ENCODE measurements around the gene CDKN2AIP. TPM values are rescaled to one million over a fixed set of nuclear protein-coding genes. Genes with fewer than 3 reads are reported as not detected.

CDKN2AIP gene
- total RNA-seq, 4 donors from 2014 or later = 16.9 to 30.3 (median 22.8) TPM

GRCh38 chr4:183411291-183411861, 33.1 kb upstream of the CDKN2AIP start:
- Histone ChIP-seq H3K27me3 (no peaks in the 10 kb centered on the region), H3K9me3 (no peaks in the 10 kb centered on the region), H3K27ac (no peak overlapping the region), H3K36me3 (no peaks in the 10 kb centered on the region), H3K4me3 (replicated peaks in 1 of 3) (no peak overlapping the region), H3K4me1 (no peaks in the 10 kb centered on the region)
- DNase-seq = no peak
- TF ChIP-seq CTCF (IDR thresholded peaks at IDR 0.05) = no peak
- TF ChIP-seq POLR2A (IDR thresholded peaks at IDR 0.05) = no peak
- WGBS, 2 donors = 87 to 92% methylated on average over 11 of the region's 11 CpGs
- intact Hi-C loops (cut with DNase I) = no loop called here

GRCh38 chr4:183412821-183413220, 31.6 kb upstream of the CDKN2AIP start:
- H3K27ac ChIP-seq = no peak overlapping the region
- intact Hi-C loops (cut with DNase I) = no loop called here
- no peaks in the 10 kb centered on the region for H3K4me1 ChIP-seq
- H3K4me3 ChIP-seq (replicated peaks in 1 of 3) = no peak overlapping the region
- WGBS, 2 donors = 79 to 85% methylated on average over 11 of the region's 11 CpGs
- H3K27me3 ChIP-seq = no peaks in the 10 kb centered on the region
- no peak for TF ChIP-seq POLR2A (IDR thresholded peaks at IDR 0.05)
- TF ChIP-seq CTCF (IDR thresholded peaks at IDR 0.05) = no peak
- no peak for DNase-seq
- no peaks in the 10 kb centered on the region for H3K9me3 ChIP-seq
- H3K36me3 ChIP-seq = no peaks in the 10 kb centered on the region

- no peak overlapping the region for H3K27ac ChIP-seq
- H3K27me3 ChIP-seq = no peaks in the 10 kb centered on the region
- H3K4me3 ChIP-seq (replicated peaks in 1 of 3) = no peak overlapping the region
- no peaks in the 10 kb centered on the region for H3K4me1 ChIP-seq
- TF ChIP-seq POLR2A (IDR thresholded peaks at IDR 0.05) (no peak), CTCF (IDR thresholded peaks at IDR 0.05) (no peak)
- DNase-seq = no peak
- H3K36me3 ChIP-seq = no peaks in the 10 kb centered on the region
- intact Hi-C loops (cut with DNase I) = no loop called here
- WGBS, 2 donors = 86 to 89% methylated on average over 26 to 27 of the region's 28 CpGs
- no peaks in the 10 kb centered on the region for H3K9me3 ChIP-seq
Observed at GRCh38 chr4:183413234-183414200, 30.9 kb upstream of the CDKN2AIP start.

- WGBS, 2 donors = 82 to 91% methylated on average over 10 of the region's 10 CpGs
- Histone ChIP-seq H3K36me3 (no peaks in the 10 kb centered on the region), H3K9me3 (no peaks in the 10 kb centered on the region), H3K27ac (no peak overlapping the region), H3K4me1 (no peaks in the 10 kb centered on the region), H3K27me3 (no peaks in the 10 kb centered on the region), H3K4me3 (replicated peaks in 1 of 3) (no peak overlapping the region)
- TF ChIP-seq POLR2A (IDR thresholded peaks at IDR 0.05) = no peak
- TF ChIP-seq CTCF (IDR thresholded peaks at IDR 0.05) = no peak
- intact Hi-C loops (cut with DNase I) = no loop called here
- DNase-seq = no peak
Observed at GRCh38 chr4:183416879-183417755, 27.3 kb upstream of the CDKN2AIP start.

Data from thyroid gland (tissue), 4 donors.